ENCODE measurements around the gene CDC25B. TPM values are rescaled to one million over a fixed set of nuclear protein-coding genes. Genes with fewer than 3 reads are reported as not detected.

Gene CDC25B
- total RNA-seq, 1 donor from 2014 or later: 51.1 TPM

GRCh38 chr20:3754276-3754630 lies 41.9 kb upstream of the CDC25B start:
- DNase-seq (ENCODE audit: extremely low spot score, unreplicated experiment): no peak
- Mint-ChIP-seq H3K4me3 (no peak overlapping the region), H3K36me3 (no peaks in the 10 kb centered on the region), H3K27ac (no peak overlapping the region), H3K9me3 (no peaks in the 10 kb centered on the region), H3K27me3 (peaks cover 22% of the 10 kb centered on the region), H3K4me1 (ENCODE audit: unreplicated experiment) (peaks cover 3% of the 10 kb centered on the region)
- no peak for TF ChIP-seq CTCF (conservative IDR thresholded peaks at IDR 0.05)

- H3K9me3 Mint-ChIP-seq: no peaks in the 10 kb centered on the region
- no peak for TF ChIP-seq CTCF (conservative IDR thresholded peaks at IDR 0.05)
- no peak overlapping the region for H3K4me3 Mint-ChIP-seq
- H3K27me3 Mint-ChIP-seq: peaks cover 18% of the 10 kb centered on the region
- peaks cover 3% of the 10 kb centered on the region for H3K36me3 Mint-ChIP-seq
- H3K27ac Mint-ChIP-seq: no peak overlapping the region
- peaks cover 3% of the 10 kb centered on the region for H3K4me1 Mint-ChIP-seq (ENCODE audit: unreplicated experiment)
- DNase-seq (ENCODE audit: extremely low spot score, unreplicated experiment): no peak
Observed at GRCh38 chr20:3755269-3755668, 40.8 kb upstream of the CDC25B start.

GRCh38 chr20:3755814-3756480 lies 40.2 kb upstream of the CDC25B start:
- H3K36me3 Mint-ChIP-seq: peaks cover 3% of the 10 kb centered on the region
- no peaks in the 10 kb centered on the region for H3K9me3 Mint-ChIP-seq
- no peak for TF ChIP-seq CTCF (conservative IDR thresholded peaks at IDR 0.05)
- H3K27ac Mint-ChIP-seq: no peak overlapping the region
- H3K4me3 Mint-ChIP-seq: no peak overlapping the region
- peaks cover 11% of the 10 kb centered on the region for H3K27me3 Mint-ChIP-seq
- H3K4me1 Mint-ChIP-seq (ENCODE audit: unreplicated experiment): peaks cover 3% of the 10 kb centered on the region
- no peak for DNase-seq (ENCODE audit: extremely low spot score, unreplicated experiment)

- Mint-ChIP-seq H3K27ac (no peak overlapping the region), H3K9me3 (no peaks in the 10 kb centered on the region), H3K4me3 (no peak overlapping the region), H3K36me3 (peaks cover 3% of the 10 kb centered on the region), H3K4me1 (ENCODE audit: unreplicated experiment) (peaks cover 8% of the 10 kb centered on the region), H3K27me3 (peaks cover 7% of the 10 kb centered on the region)
- TF ChIP-seq CTCF (conservative IDR thresholded peaks at IDR 0.05): no peak
- no peak for DNase-seq (ENCODE audit: extremely low spot score, unreplicated experiment)
Observed at GRCh38 chr20:3757268-3757667, 38.8 kb upstream of the CDC25B start.

GRCh38 chr20:3758566-3758965 lies 37.5 kb upstream of the CDC25B start:
- Mint-ChIP-seq H3K27me3 (no peaks in the 10 kb centered on the region), H3K36me3 (peaks cover 3% of the 10 kb centered on the region), H3K4me1 (ENCODE audit: unreplicated experiment) (peaks cover 5% of the 10 kb centered on the region), H3K4me3 (no peak overlapping the region), H3K9me3 (no peaks in the 10 kb centered on the region), H3K27ac (no peak overlapping the region)
- DNase-seq (ENCODE audit: extremely low spot score, unreplicated experiment): no peak
- TF ChIP-seq CTCF (conservative IDR thresholded peaks at IDR 0.05): no peak
